AG09319 (cell line): ENCODE data around the gene TEP1.

ENCODE experiments used
- DNase-seq: peaks from one replicate; pipeline ENCODE4 v3.0.0-alpha.2; 2010; ENCODE audit warnings: low read depth; ENCODE audit errors: extremely low read depth
- CTCF ChIP-seq: IDR thresholded peaks from 2 replicates; pipeline ENCODE4 v1.5.1; 2011; ENCODE audit warnings: low read depth, mild to moderate bottlenecking, inconsistent platforms, low read length, moderate library complexity

Gene TEP1

GRCh38 chr14:20328705-20329104 lies 84.6 kb downstream of the TEP1 start:
- no peak for DNase-seq
- no peak for TF ChIP-seq CTCF

- DNase-seq = peak; percentile 50
- TF ChIP-seq CTCF = peak; percentile 65
These were observed 86.1 kb downstream of the TEP1 start for GRCh38 chr14:20327005-20327869.

GRCh38 chr14:20317720-20318119 lies 95.6 kb downstream of the TEP1 start:
- TF ChIP-seq CTCF = no peak
- DNase-seq = no peak
